ENCODE results near the gene DPEP2.
"Not testable (repeated sequence)": the region's sequence is repeated elsewhere in the genome, so short reads cannot be mapped to it uniquely, and the experiment has no call there.

The DPEP2 gene

GRCh38 chr16:67975321-67976105 lies 23.8 kb downstream of the DPEP2 start:
- DNase-seq (ENCODE audit: low read depth in 3 of 3): no peak

GRCh38 chr16:67972285-67972684 lies 27.0 kb downstream of the DPEP2 start:
- DNase-seq (ENCODE audit: low read depth in 3 of 3): not testable (repeated sequence)

- DNase-seq (ENCODE audit: low read depth in 3 of 3): no peak
Measured at GRCh38 chr16:67971111-67971510, 28.2 kb downstream of the DPEP2 start.

- DNase-seq (ENCODE audit: low read depth in 3 of 3): no peak
Measured at GRCh38 chr16:67969254-67970039, 29.8 kb downstream of the DPEP2 start.

GRCh38 chr16:67968400-67969253 lies 30.7 kb downstream of the DPEP2 start, which contains the start of gene SLC12A4:
Gene SLC12A4 (minus strand): TSS chr16:67968637. CDS start chr16:67968553, 84 bp downstream.
- peak; percentile 68 to 91 (median 80) for DNase-seq (ENCODE audit: low read depth in 3 of 3)

GRCh38 chr16:67967958-67968399 lies 31.3 kb downstream of the DPEP2 start:
- DNase-seq (ENCODE audit: low read depth in 3 of 3): peak in 1 of 3 experiments; percentile 39

GRCh38 chr16:67967183-67967957 lies 31.9 kb downstream of the DPEP2 start:
- DNase-seq (ENCODE audit: low read depth in 3 of 3): no peak

- DNase-seq (ENCODE audit: low read depth in 3 of 3): no peak
Measured at GRCh38 chr16:67966549-67967182, 32.6 kb downstream of the DPEP2 start.

- no peak for DNase-seq (ENCODE audit: low read depth in 3 of 3)
Measured at GRCh38 chr16:67965668-67966548, 33.4 kb downstream of the DPEP2 start.

GRCh38 chr16:67964477-67965131 lies 34.7 kb downstream of the DPEP2 start:
- DNase-seq (ENCODE audit: low read depth in 3 of 3): no peak

- DNase-seq (ENCODE audit: low read depth in 3 of 3): no peak
Measured at GRCh38 chr16:67963662-67964321, 35.5 kb downstream of the DPEP2 start.

GRCh38 chr16:67963292-67963661 lies 36.0 kb downstream of the DPEP2 start:
- no peak for DNase-seq (ENCODE audit: low read depth in 3 of 3)

GRCh38 chr16:67962135-67962534 lies 37.1 kb downstream of the DPEP2 start:
- no peak for DNase-seq (ENCODE audit: low read depth in 3 of 3)

- DNase-seq (ENCODE audit: low read depth in 3 of 3): no peak
Measured at GRCh38 chr16:67961551-67961957, 37.7 kb downstream of the DPEP2 start.

GRCh38 chr16:67959536-67960329 lies 39.6 kb downstream of the DPEP2 start:
- DNase-seq (ENCODE audit: low read depth in 3 of 3): no peak

GRCh38 chr16:67957622-67958021 lies 41.7 kb downstream of the DPEP2 start:
- DNase-seq (ENCODE audit: low read depth in 3 of 3): no peak

- no peak for DNase-seq (ENCODE audit: low read depth in 3 of 3)
Measured at GRCh38 chr16:67954421-67955196, 44.7 kb downstream of the DPEP2 start.

Data from stimulated activated CD4-positive, alpha-beta T cell treated with anti-CD3 and anti-CD28 coated beads, TNF-alpha, amount 100 ng/mL, for 24 hours (primary cell).